GM12865 (cell line): ENCODE data around the gene SOCS7.

Source experiments
- DNase-seq: peaks from one replicate; pipeline ENCODE4 v3.0.0; 2010; ENCODE audit warnings: low read depth
- H3K4me3 ChIP-seq: 2 replicates; pipeline ENCODE4 v1.5.1; 2011; ENCODE audit warnings: mild to moderate bottlenecking, low read depth, low read length, control low read depth
- TF ChIP-seq, protein P1 (sequence below): IDR thresholded peaks from 2 replicates; pipeline ENCODE4 v1.5.1; 2011; ENCODE audit warnings: low read length, control low read depth, low read depth, inconsistent platforms; ENCODE audit not compliant: insufficient read depth; ENCODE audit errors: missing control alignments

Gene SOCS7

DNA sequence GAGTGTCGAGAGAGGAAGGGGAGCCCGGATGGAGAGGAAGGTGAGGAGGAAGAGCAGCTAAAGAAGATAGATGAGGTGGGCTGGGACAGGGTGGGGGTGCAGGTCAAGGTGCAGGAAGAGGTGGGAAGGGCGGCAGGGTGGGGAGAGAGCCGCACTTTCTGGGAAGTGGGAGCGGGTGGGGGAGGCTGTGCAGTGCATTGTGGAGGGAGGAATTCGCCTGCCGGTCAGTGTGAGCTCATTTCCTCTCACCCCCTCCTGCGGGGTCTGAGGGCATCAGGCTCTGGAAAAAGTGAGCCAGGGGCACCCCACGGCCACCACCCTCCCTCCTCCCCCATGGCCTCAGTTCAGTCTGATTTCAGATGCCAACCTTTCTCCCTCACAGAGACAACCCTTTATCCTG lies 74.1 kb downstream of the SOCS7 start:
- DNase-seq: no peak
- TF ChIP-seq, protein P1, sequence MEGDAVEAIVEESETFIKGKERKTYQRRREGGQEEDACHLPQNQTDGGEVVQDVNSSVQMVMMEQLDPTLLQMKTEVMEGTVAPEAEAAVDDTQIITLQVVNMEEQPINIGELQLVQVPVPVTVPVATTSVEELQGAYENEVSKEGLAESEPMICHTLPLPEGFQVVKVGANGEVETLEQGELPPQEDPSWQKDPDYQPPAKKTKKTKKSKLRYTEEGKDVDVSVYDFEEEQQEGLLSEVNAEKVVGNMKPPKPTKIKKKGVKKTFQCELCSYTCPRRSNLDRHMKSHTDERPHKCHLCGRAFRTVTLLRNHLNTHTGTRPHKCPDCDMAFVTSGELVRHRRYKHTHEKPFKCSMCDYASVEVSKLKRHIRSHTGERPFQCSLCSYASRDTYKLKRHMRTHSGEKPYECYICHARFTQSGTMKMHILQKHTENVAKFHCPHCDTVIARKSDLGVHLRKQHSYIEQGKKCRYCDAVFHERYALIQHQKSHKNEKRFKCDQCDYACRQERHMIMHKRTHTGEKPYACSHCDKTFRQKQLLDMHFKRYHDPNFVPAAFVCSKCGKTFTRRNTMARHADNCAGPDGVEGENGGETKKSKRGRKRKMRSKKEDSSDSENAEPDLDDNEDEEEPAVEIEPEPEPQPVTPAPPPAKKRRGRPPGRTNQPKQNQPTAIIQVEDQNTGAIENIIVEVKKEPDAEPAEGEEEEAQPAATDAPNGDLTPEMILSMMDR: no peak
- H3K4me3 ChIP-seq: no peak overlapping the region

DNA sequence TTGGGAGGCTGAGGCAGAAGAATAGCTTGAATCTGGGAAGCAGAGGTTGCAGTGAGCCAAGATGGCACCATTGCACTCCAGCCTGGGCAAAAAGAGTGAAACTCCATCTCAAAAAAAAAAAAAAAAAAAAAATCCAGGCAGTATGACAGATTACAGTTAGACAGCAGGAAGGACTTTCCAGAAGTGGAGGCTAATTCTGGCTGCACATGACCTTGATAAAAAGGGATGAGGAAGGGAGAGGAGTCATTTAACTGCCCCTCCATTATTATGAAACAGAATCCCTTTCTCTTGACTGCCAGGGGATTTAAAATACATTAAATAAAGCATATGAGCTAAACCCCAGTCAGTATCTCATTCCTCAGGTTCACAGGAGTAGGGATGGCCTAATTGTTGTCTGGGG lies 74.8 kb downstream of the SOCS7 start:
- DNase-seq: no peak
- TF ChIP-seq, protein P1: no peak
- H3K4me3 ChIP-seq: no peak overlapping the region

DNA sequence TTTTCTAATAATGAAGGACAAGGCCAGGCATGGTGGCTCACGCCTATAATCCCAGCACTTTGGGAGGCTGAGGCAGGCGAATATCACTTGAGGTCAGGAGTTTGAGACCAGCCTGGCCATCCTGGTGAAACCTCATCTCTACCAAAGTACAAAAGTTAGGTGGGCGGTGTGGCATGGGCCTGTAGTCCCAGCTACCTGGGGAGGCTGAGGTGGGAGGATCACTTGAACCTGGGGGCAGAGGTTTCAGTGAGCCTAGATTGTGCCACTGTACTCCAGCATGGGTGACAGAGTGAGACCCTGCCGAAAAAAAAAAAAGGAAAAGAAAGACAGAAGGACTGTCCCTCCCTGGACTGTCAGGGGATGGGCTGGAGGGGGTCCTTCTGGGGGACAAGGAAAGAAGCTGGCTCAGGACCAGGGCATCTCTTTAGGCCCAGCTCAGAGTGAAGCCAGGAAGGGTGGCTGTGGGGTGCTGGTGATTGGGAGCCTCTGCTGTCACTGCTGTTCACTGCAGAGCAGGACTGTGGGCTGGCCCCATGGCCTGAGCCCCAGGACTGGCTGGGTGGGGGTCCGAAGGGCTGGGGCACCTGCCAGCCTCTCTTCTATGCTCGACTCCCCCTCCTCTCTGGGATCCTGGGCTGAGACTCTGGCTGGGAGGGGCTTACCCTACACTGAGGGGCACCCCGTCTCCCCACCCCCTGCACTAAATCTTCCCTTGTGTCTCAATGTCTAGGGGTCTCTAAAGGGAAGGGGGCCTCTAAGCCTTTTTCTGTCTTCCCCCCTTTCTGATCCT lies 75.7 kb downstream of the SOCS7 start:
- TF ChIP-seq, protein P1: no peak
- peak overlapping the region; percentile 44 for H3K4me3 ChIP-seq
- DNase-seq: no peak

DNA sequence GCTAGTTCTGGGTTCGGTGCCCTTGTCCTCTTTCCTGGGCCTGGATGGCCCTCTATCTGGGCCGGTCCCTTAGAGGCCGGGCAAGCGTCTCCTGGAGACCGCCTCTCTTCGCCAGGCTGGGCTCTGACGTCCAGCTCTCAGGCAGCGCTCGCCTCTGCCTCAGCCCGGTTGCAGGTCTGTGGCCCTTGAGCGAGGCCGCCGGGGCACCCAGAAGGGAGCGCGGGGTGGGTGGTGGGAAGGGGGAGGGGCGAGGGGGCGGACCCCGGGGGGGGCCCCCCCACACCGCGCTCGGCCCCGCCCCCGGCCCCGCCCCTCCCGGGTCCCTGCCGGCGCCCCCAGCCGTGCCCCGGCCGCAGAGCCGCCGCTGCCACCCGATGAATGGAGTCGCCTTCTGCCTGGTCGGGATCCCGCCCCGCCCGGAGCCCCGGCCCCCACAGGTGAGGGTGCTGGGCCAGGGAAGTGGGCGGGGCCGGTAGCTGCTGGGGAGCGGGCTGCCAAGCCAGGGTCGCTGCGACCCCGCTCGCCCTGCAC lies 76.5 kb downstream of the SOCS7 start, which contains the start of gene ARHGAP23:
ARHGAP23 (plus strand) TSS at position 353 of the 531 bp plus-strand sequence; CDS start at position 375, 22 bp downstream.
- DNase-seq: peak; percentile 39
- peak within 1 kb of the TSS; percentile 44 for H3K4me3 ChIP-seq
- TF ChIP-seq, protein P1: no peak

DNA sequence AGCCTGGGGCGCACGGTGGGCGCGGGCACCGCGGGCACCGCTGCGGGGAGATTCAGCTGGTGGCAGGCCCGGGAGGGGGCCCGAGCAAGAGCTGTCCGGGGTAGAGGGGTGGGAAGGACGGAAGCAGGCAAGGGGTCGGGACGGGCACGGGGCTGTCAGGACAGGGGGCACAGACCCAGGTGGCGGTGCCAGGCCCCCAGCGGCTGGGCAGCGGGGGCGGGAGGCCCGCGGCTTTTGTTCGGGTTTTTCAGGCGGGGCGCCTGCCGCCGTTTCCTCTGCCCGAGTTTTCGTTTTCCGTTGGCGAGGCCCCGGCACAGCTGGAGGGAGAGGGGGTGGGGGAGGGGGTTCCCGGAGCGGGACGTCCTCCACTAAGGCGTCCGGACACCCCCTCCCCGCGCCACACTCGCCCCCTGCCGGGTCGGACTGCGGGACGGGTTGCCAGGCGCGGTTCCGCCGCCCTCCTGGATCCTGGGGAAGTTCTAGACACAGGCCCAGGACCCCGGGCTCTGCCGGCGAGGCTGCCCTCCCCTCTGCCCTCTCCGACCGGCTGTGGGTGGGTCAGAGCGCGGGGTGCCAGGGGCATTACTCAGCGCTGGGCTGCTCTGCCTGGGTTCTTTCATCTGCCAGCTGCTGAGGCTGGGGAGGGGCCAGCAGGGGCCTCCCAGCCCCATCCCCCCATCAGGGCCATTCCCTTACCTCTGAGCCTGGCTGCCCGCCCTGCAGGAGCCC lies 77.2 kb downstream of the SOCS7 start:
- peak overlapping the region; percentile 43 for H3K4me3 ChIP-seq
- DNase-seq: peak; percentile 20
- TF ChIP-seq, protein P1: no peak

DNA sequence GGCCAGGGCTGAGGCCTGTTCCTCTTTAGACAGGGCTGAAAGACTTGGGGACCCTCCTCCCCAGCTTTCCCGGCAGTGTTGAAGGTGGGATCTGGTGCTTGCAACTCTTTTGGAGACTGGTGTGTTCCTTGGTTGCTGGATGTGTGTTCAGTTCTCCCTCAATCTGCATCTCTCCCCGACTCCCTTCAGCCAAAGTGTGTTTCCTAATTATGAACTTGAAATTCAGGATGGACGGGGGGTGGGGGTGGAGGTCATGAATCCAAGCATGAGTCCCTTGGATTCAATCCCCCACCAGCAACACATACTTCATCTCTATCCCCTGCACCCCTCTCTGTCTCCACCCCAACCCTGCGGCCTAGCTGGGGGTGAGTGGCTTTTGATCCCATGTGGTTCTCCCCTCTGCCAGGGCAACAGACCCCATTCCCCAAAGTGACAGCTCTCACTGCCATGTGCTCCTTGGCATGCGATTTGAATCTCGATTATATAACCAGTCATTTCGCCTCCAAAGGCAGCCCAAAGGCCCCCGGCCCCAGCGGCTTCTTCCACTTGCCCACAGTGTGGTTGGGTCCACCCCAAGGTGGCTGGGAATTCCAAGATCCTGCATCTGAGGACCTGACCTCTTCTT lies 77.9 kb downstream of the SOCS7 start:
- no peak overlapping the region for H3K4me3 ChIP-seq

More for the DNA sequence above, 77.9 kb downstream of the SOCS7 start:
- TF ChIP-seq, protein P1: no peak
- DNase-seq: no peak
